HG03064 (cell line): ENCODE results near the gene TMEM128.
"Not testable (repeated sequence)": the region's sequence is repeated elsewhere in the genome, so short reads cannot be mapped to it uniquely, and the experiment has no call there.

Experiments
- ATAC-seq: cut with Tn5 transposase; IDR thresholded peaks from one replicate; pipeline ENCODE4 v1.9.1; 2021; ENCODE audit warnings: low read depth; ENCODE audit not compliant: unreplicated experiment

The TMEM128 gene

GRCh38 chr4:4202510-4202909 is 45.5 kb downstream of the TMEM128 start:
- no peak for ATAC-seq

- ATAC-seq = no peak
Measured at GRCh38 chr4:4200624-4201023, 47.4 kb downstream of the TMEM128 start.

GRCh38 chr4:4195354-4195753 is 52.7 kb downstream of the TMEM128 start:
- ATAC-seq = no peak

GRCh38 chr4:4188557-4188956 is 59.5 kb downstream of the TMEM128 start:
- ATAC-seq = not testable (repeated sequence)
